GM20000 (cell line): ENCODE measurements around the gene STIP1.

ENCODE experiments used
- DNase-seq: peaks from one replicate; pipeline ENCODE4 v3.0.0; 2012; ENCODE audit warnings: low spot score
- TF ChIP-seq, protein P1 (sequence below): IDR thresholded peaks from 2 replicates; pipeline ENCODE4 v1.5.1; 2012; ENCODE audit warnings: mild to moderate bottlenecking, control low read depth; ENCODE audit errors: extremely low read depth, missing control alignments

Gene STIP1

DNA sequence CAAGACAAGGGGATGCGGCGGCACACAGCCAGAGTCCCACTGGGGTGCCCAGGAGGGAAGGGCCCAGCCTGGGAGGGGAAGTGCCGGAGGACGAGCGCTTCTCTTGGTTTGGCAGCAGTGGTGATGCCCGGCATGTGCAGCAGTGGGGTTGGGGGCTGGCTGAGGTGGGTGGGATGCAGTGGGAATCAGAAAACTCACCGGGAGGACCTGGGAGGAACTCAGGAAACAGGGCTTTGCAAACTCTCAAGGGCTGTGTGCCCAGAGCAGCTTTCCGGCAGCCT lies 23.5 kb downstream of the STIP1 start:
- no peak for DNase-seq
- TF ChIP-seq, protein P1, sequence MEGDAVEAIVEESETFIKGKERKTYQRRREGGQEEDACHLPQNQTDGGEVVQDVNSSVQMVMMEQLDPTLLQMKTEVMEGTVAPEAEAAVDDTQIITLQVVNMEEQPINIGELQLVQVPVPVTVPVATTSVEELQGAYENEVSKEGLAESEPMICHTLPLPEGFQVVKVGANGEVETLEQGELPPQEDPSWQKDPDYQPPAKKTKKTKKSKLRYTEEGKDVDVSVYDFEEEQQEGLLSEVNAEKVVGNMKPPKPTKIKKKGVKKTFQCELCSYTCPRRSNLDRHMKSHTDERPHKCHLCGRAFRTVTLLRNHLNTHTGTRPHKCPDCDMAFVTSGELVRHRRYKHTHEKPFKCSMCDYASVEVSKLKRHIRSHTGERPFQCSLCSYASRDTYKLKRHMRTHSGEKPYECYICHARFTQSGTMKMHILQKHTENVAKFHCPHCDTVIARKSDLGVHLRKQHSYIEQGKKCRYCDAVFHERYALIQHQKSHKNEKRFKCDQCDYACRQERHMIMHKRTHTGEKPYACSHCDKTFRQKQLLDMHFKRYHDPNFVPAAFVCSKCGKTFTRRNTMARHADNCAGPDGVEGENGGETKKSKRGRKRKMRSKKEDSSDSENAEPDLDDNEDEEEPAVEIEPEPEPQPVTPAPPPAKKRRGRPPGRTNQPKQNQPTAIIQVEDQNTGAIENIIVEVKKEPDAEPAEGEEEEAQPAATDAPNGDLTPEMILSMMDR, result no peak

DNA sequence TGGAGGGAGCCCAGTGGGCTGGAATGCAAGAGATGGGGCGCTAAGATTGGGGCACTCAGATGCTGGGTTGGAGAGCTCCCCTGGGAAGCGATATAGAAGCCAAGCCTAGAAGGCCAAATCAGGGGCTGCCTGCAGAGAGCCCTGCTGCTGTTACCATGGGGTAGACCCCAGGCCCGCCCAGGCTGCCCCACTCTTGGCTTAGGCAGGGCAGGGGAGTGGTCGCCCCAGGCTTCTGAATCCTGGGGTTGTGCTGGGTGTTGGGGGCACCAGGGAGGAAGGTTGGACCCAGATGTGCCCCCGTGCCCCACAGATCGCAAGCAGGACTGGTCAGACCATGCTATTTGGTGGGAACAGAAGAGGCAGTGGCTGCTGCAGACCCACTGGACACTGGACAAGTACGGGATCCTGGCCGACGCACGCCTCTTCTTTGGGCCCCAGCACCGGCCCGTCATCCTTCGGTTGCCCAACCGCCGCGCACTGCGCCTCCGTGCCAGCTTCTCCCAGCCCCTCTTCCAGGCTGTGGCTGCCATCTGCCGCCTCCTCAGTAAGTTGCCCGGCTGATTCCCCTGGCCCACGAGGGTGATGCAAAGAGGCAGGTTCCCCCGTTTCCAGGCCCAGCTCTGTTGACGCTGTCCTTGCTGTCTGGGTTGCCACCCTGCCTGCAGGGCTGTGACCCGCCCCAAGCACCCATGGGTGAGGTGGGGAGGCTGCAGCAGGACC lies 24.5 kb downstream of the STIP1 start:
- TF ChIP-seq, protein P1, result no peak
- DNase-seq, result no peak

DNA sequence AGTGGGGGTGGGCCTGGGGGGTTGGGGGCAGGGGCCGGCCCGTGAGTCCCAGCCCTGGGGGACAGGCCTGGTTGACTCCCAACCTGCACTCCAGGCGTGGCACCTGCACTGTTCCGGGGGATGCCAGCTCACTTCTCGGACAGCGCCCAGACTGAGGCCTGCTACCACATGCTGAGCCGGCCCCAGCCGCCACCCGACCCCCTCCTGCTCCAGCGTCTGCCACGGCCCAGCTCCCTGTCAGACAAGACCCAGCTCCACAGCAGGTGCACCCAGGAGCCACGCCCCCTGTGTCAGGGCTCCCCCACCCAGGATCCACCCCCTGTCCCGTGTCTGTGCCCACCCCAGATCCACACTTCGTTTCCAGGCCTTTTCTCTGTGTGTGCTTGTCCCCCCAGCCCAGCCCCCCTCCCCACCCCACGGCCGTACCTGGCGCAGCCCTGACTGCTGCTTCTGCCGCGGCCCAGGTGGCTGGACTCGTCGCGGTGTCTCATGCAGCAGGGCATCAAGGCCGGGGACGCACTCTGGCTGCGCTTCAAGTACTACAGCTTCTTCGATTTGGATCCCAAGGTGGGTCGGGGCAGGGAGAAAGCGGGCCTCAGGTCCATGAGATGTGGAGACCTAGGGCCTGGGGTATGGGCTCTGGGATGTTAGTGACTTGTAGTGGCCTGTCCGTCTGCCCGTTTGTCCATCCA lies 25.4 kb downstream of the STIP1 start:
- no peak for DNase-seq
- TF ChIP-seq, protein P1, result no peak

DNA sequence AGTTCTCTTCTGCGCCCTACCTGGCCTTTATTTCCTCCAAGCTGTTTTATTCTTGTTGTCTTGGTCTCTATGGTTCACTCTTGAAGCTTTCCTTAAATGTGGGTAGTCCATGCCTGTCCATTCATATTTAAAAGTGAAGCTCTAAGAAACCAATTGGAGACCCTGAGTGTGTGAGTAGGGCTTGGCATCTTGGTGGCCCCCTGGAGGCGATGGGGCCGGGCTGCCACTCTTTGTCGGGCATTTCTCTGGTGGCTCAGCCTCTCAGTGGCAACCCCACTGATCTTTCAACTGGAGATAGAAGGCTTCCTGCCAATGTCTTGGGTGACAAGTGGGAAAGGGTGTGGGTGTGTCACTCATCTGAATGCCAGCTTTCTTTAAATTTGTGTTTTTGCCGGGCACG lies 30.9 kb downstream of the STIP1 start:
- TF ChIP-seq, protein P1, result no peak
- no peak for DNase-seq

DNA sequence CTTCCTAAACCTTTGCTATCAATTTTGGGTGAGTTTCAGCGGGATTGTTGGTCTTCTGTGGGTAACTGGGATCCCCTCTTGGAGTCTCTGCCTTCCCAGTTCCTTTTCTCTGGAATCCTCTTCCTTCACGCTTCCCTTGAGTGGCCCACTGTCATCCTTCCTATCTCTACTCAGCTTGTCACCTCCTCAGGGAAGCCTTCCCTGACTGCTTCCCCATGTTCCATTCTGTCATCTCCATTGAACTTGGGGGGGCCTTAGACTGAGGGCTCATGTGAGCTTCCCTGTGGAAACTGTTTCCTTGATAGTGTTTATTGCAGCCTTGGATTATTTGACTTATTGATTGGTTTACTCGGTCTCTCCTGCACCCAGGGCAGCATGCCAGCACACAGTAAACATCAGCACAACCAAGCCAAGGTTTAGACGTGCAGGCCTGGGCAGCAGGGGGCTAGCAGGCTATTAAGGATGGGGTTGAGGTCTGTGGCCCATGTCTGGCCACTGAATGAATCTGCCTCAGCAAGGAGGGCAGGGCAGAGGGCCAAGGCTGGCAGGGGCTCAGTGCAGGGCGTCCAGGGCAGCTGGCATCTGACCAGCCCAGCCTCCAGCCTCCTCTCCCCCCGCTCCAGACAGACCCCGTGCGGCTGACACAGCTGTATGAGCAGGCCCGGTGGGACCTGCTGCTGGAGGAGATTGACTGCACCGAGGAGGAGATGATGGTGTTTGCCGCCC lies 32.8 kb downstream of the STIP1 start:
- TF ChIP-seq, protein P1, result no peak
- no peak for DNase-seq

DNA sequence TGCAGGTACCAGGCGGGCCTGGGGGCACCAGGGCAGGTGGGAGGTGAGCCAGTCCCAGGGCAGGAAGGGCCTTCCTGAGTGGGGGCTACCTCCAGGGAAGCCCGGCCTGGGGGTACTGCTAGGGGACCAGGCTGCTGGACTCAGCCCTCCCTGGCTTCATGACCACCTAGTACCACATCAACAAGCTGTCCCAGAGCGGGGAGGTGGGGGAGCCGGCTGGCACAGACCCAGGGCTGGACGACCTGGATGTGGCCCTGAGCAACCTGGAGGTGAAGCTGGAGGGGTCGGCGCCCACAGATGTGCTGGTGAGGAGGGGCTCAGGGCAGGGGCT lies 33.3 kb downstream of the STIP1 start:
- TF ChIP-seq, protein P1, result no peak
- no peak for DNase-seq

DNA sequence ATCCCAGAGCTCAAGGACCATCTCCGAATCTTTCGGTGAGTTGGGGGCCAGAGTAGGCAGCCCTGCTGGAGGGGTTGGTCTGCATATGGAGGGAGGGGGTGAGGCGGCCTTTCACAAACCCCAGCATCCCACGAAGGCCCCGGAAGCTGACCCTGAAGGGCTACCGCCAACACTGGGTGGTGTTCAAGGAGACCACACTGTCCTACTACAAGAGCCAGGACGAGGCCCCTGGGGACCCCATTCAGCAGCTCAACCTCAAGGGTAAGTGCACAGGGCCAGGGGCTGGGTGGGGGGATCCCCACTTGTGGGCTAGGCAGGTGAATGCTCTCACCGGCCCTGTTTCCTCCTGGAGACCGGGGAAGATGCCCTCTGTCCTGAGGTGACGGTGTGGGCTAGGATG lies 33.8 kb downstream of the STIP1 start:
- TF ChIP-seq, protein P1, result no peak
- DNase-seq, result no peak
